ENCODE data around the gene EML4. TPM values are rescaled to one million over a fixed set of nuclear protein-coding genes. Genes with fewer than 3 reads are reported as not detected.

Gene EML4
- polyA plus RNA-seq, 1 donor (not counting 4 experiments of a cell fraction or from before 2014, with no cell fraction given): 36.4 TPM

- Histone ChIP-seq H3K4me1 (ENCODE audit: control insufficient read depth, extremely low read depth, insufficient read depth, low read length) (no peaks in the 10 kb centered on the region), H3K9ac (ENCODE audit: control insufficient read depth, extremely low read depth, insufficient read depth, low read length) (no peak overlapping the region), H3K36me3 (ENCODE audit: control insufficient read depth in 2 of 2, extremely low read depth in 1 of 2, insufficient read depth in 2 of 2, low read length in 2 of 2) (no peaks in the 10 kb centered on the region), H3K27me3 (ENCODE audit: control insufficient read depth, extremely low read depth, insufficient read depth, low read length) (no peaks in the 10 kb centered on the region), H3K4me3 (ENCODE audit: control insufficient read depth in 2 of 3, extremely low read depth in 1 of 3, insufficient read depth in 2 of 3, low read depth in 1 of 3, low read length in 3 of 3) (no peak overlapping the region), H3K4me2 (ENCODE audit: control insufficient read depth, extremely low read depth, insufficient read depth, low read depth, low read length) (no peak overlapping the region), H3K27ac (ENCODE audit: control insufficient read depth, insufficient read depth, low read length) (no peak overlapping the region), H3K9me1 (ENCODE audit: control insufficient read depth, extremely low read depth, insufficient read depth, low read length) (no peaks in the 10 kb centered on the region), H4K20me1 (ENCODE audit: control insufficient read depth, extremely low read depth, insufficient read depth, low read length) (no peaks in the 10 kb centered on the region), H3K9me3 (ENCODE audit: control insufficient read depth, low read depth, low read length) (no peaks in the 10 kb centered on the region), H2AFZ (ENCODE audit: control insufficient read depth, low read length) (no peak overlapping the region), H3K79me2 (ENCODE audit: control insufficient read depth, insufficient read depth, low read length) (no peaks in the 10 kb centered on the region)
- TF ChIP-seq CTCF (optimal IDR thresholded peaks at IDR 0.05 in 1 of 3, IDR thresholded peaks at IDR 0.05 in 1 of 3, conservative IDR thresholded peaks at IDR 0.05 in 1 of 3; ENCODE audit: extremely low read depth in 1 of 3, insufficient read depth in 2 of 3, low read length in 3 of 3) (no peak), EZH2 (IDR thresholded peaks at IDR 0.05; ENCODE audit: low read length) (no peak)
- dilution Hi-C loops (cut with MboI; ENCODE audit: extremely low pct_ligation_motif_present, low sequenced_read_pairs): no loop called here
- DNase-seq (ENCODE audit: low read depth, low spot score) (no peak), FAIRE-seq (no peak)
Observed at GRCh38 chr2:42256505-42256904, 87.4 kb downstream of the EML4 start.

- FAIRE-seq (no peak), DNase-seq (ENCODE audit: low read depth, low spot score) (no peak)
- dilution Hi-C loops (cut with MboI; ENCODE audit: extremely low pct_ligation_motif_present, low sequenced_read_pairs): no loop called here
- no peaks in the 10 kb centered on the region for H3K4me1 ChIP-seq (ENCODE audit: control insufficient read depth, extremely low read depth, insufficient read depth, low read length)
- H3K4me3 ChIP-seq (ENCODE audit: control insufficient read depth in 2 of 3, extremely low read depth in 1 of 3, insufficient read depth in 2 of 3, low read depth in 1 of 3, low read length in 3 of 3): no peak overlapping the region
- no peak overlapping the region for H3K4me2 ChIP-seq (ENCODE audit: control insufficient read depth, extremely low read depth, insufficient read depth, low read depth, low read length)
- TF ChIP-seq CTCF (optimal IDR thresholded peaks at IDR 0.05 in 1 of 3, IDR thresholded peaks at IDR 0.05 in 1 of 3, conservative IDR thresholded peaks at IDR 0.05 in 1 of 3; ENCODE audit: extremely low read depth in 1 of 3, insufficient read depth in 2 of 3, low read length in 3 of 3) (no peak), EZH2 (IDR thresholded peaks at IDR 0.05; ENCODE audit: low read length) (no peak)
- H3K79me2 ChIP-seq (ENCODE audit: control insufficient read depth, insufficient read depth, low read length): no peaks in the 10 kb centered on the region
- no peaks in the 10 kb centered on the region for H3K9me1 ChIP-seq (ENCODE audit: control insufficient read depth, extremely low read depth, insufficient read depth, low read length)
- H3K9me3 ChIP-seq (ENCODE audit: control insufficient read depth, low read depth, low read length): no peaks in the 10 kb centered on the region
- no peaks in the 10 kb centered on the region for H4K20me1 ChIP-seq (ENCODE audit: control insufficient read depth, extremely low read depth, insufficient read depth, low read length)
- no peaks in the 10 kb centered on the region for H3K27me3 ChIP-seq (ENCODE audit: control insufficient read depth, extremely low read depth, insufficient read depth, low read length)
- H3K27ac ChIP-seq (ENCODE audit: control insufficient read depth, insufficient read depth, low read length): no peak overlapping the region
- no peak overlapping the region for H3K9ac ChIP-seq (ENCODE audit: control insufficient read depth, extremely low read depth, insufficient read depth, low read length)
- H2AFZ ChIP-seq (ENCODE audit: control insufficient read depth, low read length): no peak overlapping the region
- H3K36me3 ChIP-seq (ENCODE audit: control insufficient read depth in 2 of 2, extremely low read depth in 1 of 2, insufficient read depth in 2 of 2, low read length in 2 of 2): no peaks in the 10 kb centered on the region
Observed at GRCh38 chr2:42261518-42262195, 92.5 kb downstream of the EML4 start.

Data from keratinocyte (primary cell).